Ascending aorta (tissue), 2 donors: Measurements from ENCODE around the gene NAP1L3. TPM values are rescaled to one million over a fixed set of nuclear protein-coding genes. Genes with fewer than 3 reads are reported as not detected.

Source experiments
- DNase-seq, 2 donors: peaks; one replicate each; pipeline ENCODE4 v3.0.0-alpha.2; 2019; ENCODE audit warnings: low spot score in 2 of 2
- H3K27ac ChIP-seq, 2 donors: fragments of 200-600 bp; sonication (generic); one replicate each; pipeline ENCODE4 v1.5.1; 2016 to 2017; ENCODE audit warnings: mild to moderate bottlenecking in 1 of 2
- H3K27me3 ChIP-seq: fragments of 200-600 bp; sonication (generic); one replicate; pipeline ENCODE4 v1.5.1; 2017
- H3K36me3 ChIP-seq, 2 donors: fragments of 200-600 bp; sonication (generic); one replicate each; pipeline ENCODE4 v1.5.1; 2016
- H3K4me1 ChIP-seq, 2 donors: fragments of 200-600 bp; sonication (generic); one replicate each; pipeline ENCODE4 v1.5.1; 2016 to 2017; ENCODE audit warnings: mild to moderate bottlenecking in 1 of 2
- H3K4me3 ChIP-seq, 2 donors: fragments of 200-600 bp; sonication (generic); one replicate each; pipeline ENCODE4 v1.5.1; 2016 to 2017; ENCODE audit warnings: mild to moderate bottlenecking in 1 of 2
- H3K9me3 ChIP-seq, 2 donors: fragments of 200-600 bp; sonication (generic); one replicate each; pipeline ENCODE4 v1.5.1; 2016
- CTCF ChIP-seq, 3 experiments: fragments of 200-600 bp in 2 of 3; fragments of 450-650 bp in 1 of 3; sonication (generic) in 2 of 3; IDR thresholded peaks; one replicate each; pipeline ENCODE4 v1.5.1; 2016 to 2019; ENCODE audit warnings: antibody characterized with exemption in 3 of 3, mild to moderate bottlenecking in 1 of 3, moderate library complexity in 1 of 3
- intact Hi-C: fragments of 100-400 bp; cut with DNase I; formaldehyde crosslinking; loops from one replicate; pipeline ENCODE4 v1.15.1; 2023
- total RNA-seq: library from RNA; depleted of rRNA; stranded (reverse); fragments of >200 nt; gene quantifications from one replicate; pipeline ENCODE4 v1.1.0, GENCODE V29; 2016

The NAP1L3 gene
- total RNA-seq, 1 donor from 2014 or later = 1.5 TPM

DNA sequence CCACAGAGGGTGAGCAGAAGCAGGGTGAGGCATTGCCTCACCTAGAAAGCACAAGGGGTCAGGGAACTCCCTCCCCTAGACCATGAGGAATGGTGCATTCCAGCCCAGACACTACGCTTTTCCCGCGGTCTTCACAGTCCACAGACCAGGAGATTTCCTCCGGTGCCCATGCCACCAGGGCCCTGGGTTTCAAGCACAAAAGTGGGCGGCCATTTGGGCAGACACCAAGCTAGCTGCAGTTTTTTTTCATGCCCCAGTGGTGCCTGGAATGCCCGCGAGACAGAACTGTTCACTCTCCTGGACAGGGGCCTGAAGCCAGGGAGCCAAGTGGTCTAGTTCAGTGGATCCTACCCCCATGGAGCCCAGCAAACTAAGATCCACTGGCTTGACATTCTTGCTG, 12.8 kb downstream of the NAP1L3 start:
- Histone ChIP-seq H3K4me1 (no peaks in the 10 kb centered on the region), H3K4me3 (no peak overlapping the region), H3K27ac (no peak overlapping the region), H3K27me3 (no peaks in the 10 kb centered on the region), H3K9me3 (no peaks in the 10 kb centered on the region), H3K36me3 (no peaks in the 10 kb centered on the region)
- TF ChIP-seq CTCF (IDR thresholded peaks at IDR 0.05) = no peak
- DNase-seq = no peak
- intact Hi-C loops = no loop called here

- Histone ChIP-seq H3K27me3 (no peaks in the 10 kb centered on the region), H3K36me3 (no peaks in the 10 kb centered on the region), H3K27ac (no peak overlapping the region), H3K9me3 (peaks cover 0 to 7% of the 10 kb centered on the region in 2 donors), H3K4me3 (no peak overlapping the region), H3K4me1 (no peaks in the 10 kb centered on the region)
- DNase-seq = no peak
- intact Hi-C loops = no loop called here
- no peak for TF ChIP-seq CTCF (IDR thresholded peaks at IDR 0.05)
Observed at GRCh38 chrX:93649381-93649780, 24.0 kb downstream of the NAP1L3 start.

DNA sequence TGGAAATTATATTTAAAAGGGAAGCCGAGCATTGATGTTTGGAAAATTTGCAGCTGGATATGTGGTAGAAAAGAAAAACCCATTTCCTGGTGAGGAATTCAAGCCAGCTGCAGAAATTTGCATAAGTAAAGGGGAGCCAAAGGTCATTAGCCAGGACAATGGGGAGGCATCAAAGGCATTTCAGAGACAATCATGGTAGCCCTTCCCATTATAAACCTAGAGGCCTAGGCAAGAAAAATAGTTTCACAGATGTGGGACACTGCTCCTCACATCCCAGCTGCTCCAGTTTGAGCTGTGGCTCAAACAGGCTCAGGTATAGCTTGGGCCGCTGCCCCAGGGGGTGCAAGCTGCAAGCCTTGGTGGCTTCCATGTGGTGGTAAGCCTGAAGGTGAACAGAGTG, 35.8 kb downstream of the NAP1L3 start:
- Histone ChIP-seq H3K36me3 (no peaks in the 10 kb centered on the region), H3K4me1 (no peaks in the 10 kb centered on the region), H3K4me3 (no peak overlapping the region), H3K27me3 (no peaks in the 10 kb centered on the region), H3K27ac (no peak overlapping the region), H3K9me3 (peaks cover 0 to 4% of the 10 kb centered on the region in 2 donors)
- intact Hi-C loops = no loop called here
- no peak for TF ChIP-seq CTCF (IDR thresholded peaks at IDR 0.05)
- DNase-seq = no peak

Other genes starting within 250 kb of the NAP1L3 start
- not detected for gene FAM133A, start 628 bp upstream of the NAP1L3 start, total RNA-seq